Activated naive CD8-positive, alpha-beta T cell treated with anti-CD3 and anti-CD28 coated beads, Interleukin-2, amount 50 U/mL, for 24 hours (primary cell): Measurements from ENCODE around the gene RPA4.
"Not testable (repeated sequence)": the region's sequence is repeated elsewhere in the genome, so short reads cannot be mapped to it uniquely, and the experiment has no call there.

Experiments
- ATAC-seq: fragments of 150-1000 bp; cut with Tn5 transposase; one replicate; pipeline ENCODE4 v1.10.0; 2021
- DNase-seq: peaks from one replicate; pipeline ENCODE4 v3.0.0; 2021
- H3K27ac Mint-ChIP-seq: one replicate; pipeline ENCODE4 v1.8.0; 2021; ENCODE audit warnings: mild to moderate bottlenecking, mixed read lengths
- H3K27me3 Mint-ChIP-seq: one replicate; pipeline ENCODE4 v1.8.0; 2021; ENCODE audit warnings: mixed read lengths
- H3K36me3 Mint-ChIP-seq: one replicate; pipeline ENCODE4 v1.8.0; 2021; ENCODE audit warnings: low read depth, mixed read lengths
- H3K4me1 Mint-ChIP-seq: one replicate; pipeline ENCODE4 v1.8.0; 2021; ENCODE audit warnings: mixed read lengths
- H3K4me3 Mint-ChIP-seq: one replicate; pipeline ENCODE4 v1.8.0; 2021; ENCODE audit warnings: mild to moderate bottlenecking, moderate library complexity, mixed read lengths
- H3K9me3 Mint-ChIP-seq: one replicate; pipeline ENCODE4 v1.8.0; 2021; ENCODE audit warnings: mixed read lengths

The RPA4 gene, protein sequence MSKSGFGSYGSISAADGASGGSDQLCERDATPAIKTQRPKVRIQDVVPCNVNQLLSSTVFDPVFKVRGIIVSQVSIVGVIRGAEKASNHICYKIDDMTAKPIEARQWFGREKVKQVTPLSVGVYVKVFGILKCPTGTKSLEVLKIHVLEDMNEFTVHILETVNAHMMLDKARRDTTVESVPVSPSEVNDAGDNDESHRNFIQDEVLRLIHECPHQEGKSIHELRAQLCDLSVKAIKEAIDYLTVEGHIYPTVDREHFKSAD

DNA sequence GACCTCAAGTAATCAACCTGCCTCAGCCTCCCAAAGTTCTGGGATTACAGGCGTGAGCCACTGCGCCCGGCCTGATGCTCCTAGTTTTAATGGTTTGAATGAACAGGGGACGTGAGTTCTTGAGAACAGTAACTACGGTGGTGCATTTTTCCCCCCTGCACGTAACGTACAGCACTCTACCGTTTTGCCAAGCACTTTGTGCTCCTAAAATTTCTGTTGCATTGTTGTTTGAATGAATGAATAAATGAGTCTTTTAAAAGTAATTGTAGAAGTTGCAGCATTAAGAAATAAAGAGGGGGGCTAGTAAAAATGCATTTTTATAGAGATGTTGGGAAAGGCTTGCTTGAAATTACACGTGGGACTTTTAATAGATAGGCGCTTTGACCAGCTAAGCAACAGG, at the start of gene RPA4:
RPA4 (plus strand) TSS at position 301 of the 400 bp plus-strand sequence. CDS start 403 bp downstream, outside the sequence.
- H3K4me3 Mint-ChIP-seq = no peak within 1 kb of the TSS
- peaks cover 2% of the 10 kb centered on the region for H3K36me3 Mint-ChIP-seq
- H3K9me3 Mint-ChIP-seq = no peaks in the 10 kb centered on the region
- no peaks in the 10 kb centered on the region for H3K27me3 Mint-ChIP-seq
- no peak within 1 kb of the TSS for H3K27ac Mint-ChIP-seq
- no peaks in the 10 kb centered on the region for H3K4me1 Mint-ChIP-seq
- DNase-seq (no peak), ATAC-seq (no peak)

DNA sequence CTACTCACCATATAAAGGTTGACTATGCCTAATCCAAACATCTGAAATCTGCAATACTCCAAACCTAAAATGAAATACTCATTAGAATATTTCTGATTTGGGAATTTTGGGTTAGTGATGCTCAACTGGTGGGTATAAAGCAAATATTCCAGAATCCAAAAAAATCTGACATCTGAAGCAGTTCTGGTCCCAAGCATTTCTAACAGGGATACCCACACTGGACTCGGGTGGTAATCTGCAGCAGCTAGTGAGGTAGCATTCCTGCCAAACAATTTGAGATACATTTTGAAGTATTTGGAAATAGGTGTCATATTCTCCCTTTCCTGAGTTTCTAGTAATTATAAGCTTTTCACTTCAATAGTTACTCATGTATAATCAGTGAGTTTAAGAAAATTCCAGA, 49.6 kb upstream of the RPA4 start:
- DNase-seq = no peak
- no peak overlapping the region for H3K4me3 Mint-ChIP-seq
- no peak for ATAC-seq
- H3K9me3 Mint-ChIP-seq = no peaks in the 10 kb centered on the region
- no peaks in the 10 kb centered on the region for H3K27me3 Mint-ChIP-seq
- no peak overlapping the region for H3K27ac Mint-ChIP-seq
- no peaks in the 10 kb centered on the region for H3K36me3 Mint-ChIP-seq
- H3K4me1 Mint-ChIP-seq = no peaks in the 10 kb centered on the region

DNA sequence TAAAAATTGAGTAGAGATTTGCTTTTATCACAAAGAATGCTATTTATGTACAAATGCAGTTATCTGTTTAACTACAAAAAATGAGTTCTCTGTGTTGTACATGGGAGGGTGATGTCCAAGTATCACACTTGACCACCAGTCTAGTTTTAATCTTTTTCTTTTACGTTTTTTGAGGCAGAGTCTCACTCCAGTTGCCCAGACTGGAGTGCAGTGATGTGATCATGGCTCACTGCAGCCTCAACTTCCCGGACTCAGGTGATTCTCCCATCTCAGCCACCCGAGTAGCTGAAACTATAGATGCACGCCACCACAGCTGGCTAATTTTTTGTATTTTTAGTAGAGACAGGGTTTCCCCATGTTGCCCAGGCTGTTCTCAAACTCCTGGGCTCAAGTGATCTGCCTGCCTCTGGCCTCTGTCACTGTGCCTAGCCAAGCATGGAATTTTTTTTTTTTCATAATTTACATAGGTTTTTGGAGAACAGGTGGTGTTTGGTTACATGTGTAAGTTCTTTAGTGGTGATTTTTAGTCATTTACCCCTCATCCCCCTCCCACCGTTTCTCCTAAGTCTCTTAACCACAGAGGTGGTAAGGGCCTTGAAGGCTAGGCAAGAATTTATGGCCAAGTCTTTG, 47.9 kb upstream of the RPA4 start:
- H3K4me1 Mint-ChIP-seq = no peaks in the 10 kb centered on the region
- ATAC-seq (peak; percentile 28), DNase-seq (no peak)
- H3K27ac Mint-ChIP-seq = no peak overlapping the region
- no peaks in the 10 kb centered on the region for H3K36me3 Mint-ChIP-seq
- no peaks in the 10 kb centered on the region for H3K9me3 Mint-ChIP-seq
- no peak overlapping the region for H3K4me3 Mint-ChIP-seq
- H3K27me3 Mint-ChIP-seq = no peaks in the 10 kb centered on the region

DNA sequence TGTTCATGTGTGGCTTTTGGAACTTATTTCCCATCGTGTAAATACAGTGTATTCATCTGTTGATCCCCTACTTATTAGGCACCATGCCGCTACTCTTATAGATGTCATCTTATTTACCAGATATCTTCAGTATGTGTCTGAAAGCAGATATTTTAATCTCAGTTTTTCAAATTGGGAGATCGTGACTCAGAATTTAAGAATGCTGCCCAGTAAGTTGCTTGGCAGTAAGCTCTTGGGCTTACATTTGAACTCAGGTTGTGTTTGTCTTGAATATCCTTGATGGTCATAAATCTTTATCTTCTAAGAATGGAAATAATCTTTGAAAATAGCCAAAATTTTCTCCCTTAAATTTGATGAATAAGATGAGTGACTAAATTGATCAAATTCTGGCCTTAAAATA, 45.9 kb upstream of the RPA4 start:
- H3K36me3 Mint-ChIP-seq = no peaks in the 10 kb centered on the region
- no peaks in the 10 kb centered on the region for H3K27me3 Mint-ChIP-seq
- H3K9me3 Mint-ChIP-seq = no peaks in the 10 kb centered on the region
- no peak for ATAC-seq
- no peak overlapping the region for H3K4me3 Mint-ChIP-seq
- DNase-seq = no peak
- no peaks in the 10 kb centered on the region for H3K4me1 Mint-ChIP-seq
- H3K27ac Mint-ChIP-seq = no peak overlapping the region

DNA sequence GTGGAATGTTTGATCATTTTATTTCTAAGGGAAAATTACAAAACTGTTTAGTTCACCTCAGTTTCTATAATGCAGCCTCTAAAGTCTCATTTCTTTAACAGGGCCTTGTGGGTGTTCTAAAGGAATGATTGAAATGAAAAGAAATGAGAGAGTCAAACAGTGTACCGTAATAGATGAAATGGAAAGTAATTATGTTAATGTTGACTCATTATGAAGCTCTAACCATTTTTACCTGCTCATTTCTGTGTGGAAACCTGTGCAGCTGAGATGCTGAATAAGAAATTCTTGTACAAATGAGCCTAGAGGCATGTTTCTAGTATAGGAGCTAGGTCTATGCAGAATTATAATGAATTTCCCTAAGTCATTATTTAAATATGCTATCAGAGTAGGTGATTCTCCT, 45.2 kb upstream of the RPA4 start:
- Mint-ChIP-seq H3K36me3 (no peaks in the 10 kb centered on the region), H3K9me3 (no peaks in the 10 kb centered on the region), H3K27ac (no peak overlapping the region), H3K27me3 (no peaks in the 10 kb centered on the region), H3K4me3 (no peak overlapping the region), H3K4me1 (no peaks in the 10 kb centered on the region)
- ATAC-seq (no peak), DNase-seq (no peak)

DNA sequence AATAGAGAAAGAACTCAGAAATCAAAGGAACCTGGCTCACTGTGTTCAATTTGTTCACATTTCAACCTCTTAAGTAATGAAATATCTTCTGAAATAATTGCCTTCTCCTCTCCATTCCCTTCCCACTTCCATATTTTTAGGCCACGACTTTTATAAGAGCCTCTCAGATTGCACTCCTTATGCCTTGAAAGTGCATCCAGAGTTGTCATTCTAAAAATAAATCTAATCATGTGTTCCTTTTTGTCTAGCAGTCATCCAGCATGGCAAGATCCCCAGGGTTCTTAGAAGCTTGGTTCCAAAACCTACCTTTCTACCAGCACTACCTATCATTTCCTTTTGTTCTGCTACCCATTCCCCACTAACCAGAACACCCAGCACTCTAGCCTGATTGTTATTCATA, 42.4 kb upstream of the RPA4 start:
- Mint-ChIP-seq H3K4me1 (no peaks in the 10 kb centered on the region), H3K36me3 (no peaks in the 10 kb centered on the region), H3K9me3 (no peaks in the 10 kb centered on the region), H3K27me3 (no peaks in the 10 kb centered on the region), H3K4me3 (no peak overlapping the region), H3K27ac (no peak overlapping the region)
- ATAC-seq = no peak
- DNase-seq = no peak

DNA sequence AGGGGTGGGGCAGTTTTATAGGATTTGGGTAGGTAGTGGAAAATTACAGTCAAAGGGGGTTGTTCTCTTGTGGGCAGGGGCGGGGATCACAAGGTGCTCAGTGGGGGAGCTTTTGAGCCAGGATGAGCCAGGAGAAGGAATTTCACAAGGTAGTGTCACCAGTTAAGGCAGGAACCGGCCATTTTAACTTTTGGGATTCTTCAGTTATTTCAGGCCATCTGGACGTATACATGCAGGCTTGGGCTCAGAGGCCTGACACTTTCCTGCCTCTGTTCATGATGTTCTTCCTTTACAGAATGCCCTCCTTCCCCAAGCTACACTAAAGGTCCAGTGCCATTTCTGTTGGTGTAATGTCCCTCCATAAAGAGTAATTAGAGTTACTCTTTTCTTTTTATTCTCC, 41.8 kb upstream of the RPA4 start:
- not testable (repeated sequence) for H3K9me3 Mint-ChIP-seq, H3K27me3 Mint-ChIP-seq, H3K27ac Mint-ChIP-seq

DNA sequence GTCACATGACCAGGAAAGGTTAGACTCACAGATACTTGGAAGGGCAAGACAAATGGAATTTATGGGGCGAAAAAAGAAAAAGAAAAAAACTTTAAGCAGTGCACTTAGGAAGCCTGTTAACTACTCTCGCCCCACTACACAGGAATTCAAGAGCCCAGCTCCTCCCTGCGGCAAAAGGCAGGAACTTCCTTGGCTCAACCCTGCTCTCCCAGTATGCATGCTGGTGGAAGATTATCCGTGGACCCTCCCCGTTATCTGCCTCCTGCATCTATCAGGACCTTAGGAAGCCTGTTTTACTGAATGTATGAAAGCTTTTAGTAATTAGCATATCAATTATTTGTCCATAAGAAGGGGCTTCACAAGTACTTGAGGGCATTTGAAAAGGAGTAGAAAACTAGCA, 40.1 kb upstream of the RPA4 start:
- H3K9me3 Mint-ChIP-seq = no peaks in the 10 kb centered on the region
- H3K27ac Mint-ChIP-seq = no peak overlapping the region
- ATAC-seq = no peak
- no peaks in the 10 kb centered on the region for H3K4me1 Mint-ChIP-seq
- DNase-seq = no peak
- H3K36me3 Mint-ChIP-seq = no peaks in the 10 kb centered on the region
- H3K4me3 Mint-ChIP-seq = no peak overlapping the region
- no peaks in the 10 kb centered on the region for H3K27me3 Mint-ChIP-seq

More for the DNA sequence above, 41.8 kb upstream of the RPA4 start:
- not testable (repeated sequence) for H3K36me3 Mint-ChIP-seq, H3K4me1 Mint-ChIP-seq, H3K4me3 Mint-ChIP-seq, ATAC-seq, DNase-seq

DNA sequence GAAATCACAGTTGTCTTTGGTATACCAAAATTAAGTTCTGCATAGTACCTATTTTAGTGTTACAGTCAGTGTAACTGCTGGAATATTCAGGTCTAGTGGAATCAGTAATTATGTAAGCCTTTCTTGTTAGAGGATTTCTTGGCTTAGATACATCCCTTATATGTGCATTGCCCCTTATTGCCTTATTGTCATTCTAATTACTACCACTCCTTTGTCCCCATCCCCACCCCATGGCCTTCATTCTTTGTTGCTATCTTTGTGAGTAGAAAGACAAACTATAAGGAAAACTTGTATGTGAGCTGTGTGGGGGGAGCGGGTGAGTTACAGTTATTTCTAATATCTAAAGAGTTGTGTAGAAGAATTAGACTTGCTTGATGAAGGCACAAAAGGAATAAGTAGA, 36.9 kb upstream of the RPA4 start:
- ATAC-seq = no peak
- no peak overlapping the region for H3K27ac Mint-ChIP-seq
- no peak for DNase-seq
- H3K27me3 Mint-ChIP-seq = no peaks in the 10 kb centered on the region
- H3K9me3 Mint-ChIP-seq = no peaks in the 10 kb centered on the region
- H3K4me3 Mint-ChIP-seq = no peak overlapping the region
- no peaks in the 10 kb centered on the region for H3K36me3 Mint-ChIP-seq
- no peaks in the 10 kb centered on the region for H3K4me1 Mint-ChIP-seq

DNA sequence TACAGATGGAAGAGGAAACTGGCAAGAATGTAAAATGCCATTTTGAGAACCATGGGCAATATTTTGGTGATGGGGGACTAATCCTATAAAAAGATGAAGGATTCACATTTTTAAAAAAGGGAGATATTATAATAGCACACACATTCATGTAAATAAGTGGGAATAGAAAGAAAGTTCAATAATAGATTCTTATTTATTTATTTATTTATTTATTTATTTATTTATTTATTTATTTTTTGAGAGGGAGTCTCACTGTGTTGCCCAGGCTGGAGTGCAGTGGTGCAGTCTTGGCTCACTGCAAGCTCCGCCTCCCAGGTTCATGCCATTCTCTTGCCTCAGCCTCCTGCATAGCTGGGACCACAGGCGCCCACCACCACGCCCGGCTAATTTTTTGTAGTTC, 24.3 kb upstream of the RPA4 start:
- not testable (repeated sequence) for DNase-seq, H3K4me1 Mint-ChIP-seq

DNA sequence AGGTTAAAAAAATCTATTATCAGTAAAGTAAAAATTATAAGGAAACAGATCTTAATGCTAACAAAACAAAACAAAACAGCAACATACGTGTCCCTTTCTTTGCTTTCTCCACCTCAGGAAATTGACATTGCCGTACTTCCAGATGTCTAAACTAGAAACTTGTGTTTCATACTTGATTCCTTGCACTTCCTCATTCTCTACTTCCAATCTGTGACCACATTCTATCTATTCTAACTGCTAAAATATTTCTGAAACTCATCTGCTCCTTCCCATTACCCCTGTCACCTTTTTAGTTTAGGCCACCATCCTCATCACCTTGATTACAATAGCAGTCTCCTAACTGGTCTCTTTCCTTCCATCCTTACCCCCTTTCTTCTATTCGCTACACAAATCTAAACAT, 22.5 kb upstream of the RPA4 start:
- H3K36me3 Mint-ChIP-seq = no peaks in the 10 kb centered on the region
- H3K27me3 Mint-ChIP-seq = no peaks in the 10 kb centered on the region
- no peak for DNase-seq
- H3K4me1 Mint-ChIP-seq = no peaks in the 10 kb centered on the region
- H3K9me3 Mint-ChIP-seq = no peaks in the 10 kb centered on the region
- no peak overlapping the region for H3K27ac Mint-ChIP-seq
- no peak for ATAC-seq
- no peak overlapping the region for H3K4me3 Mint-ChIP-seq

More for the DNA sequence above, 24.3 kb upstream of the RPA4 start:
- H3K27ac Mint-ChIP-seq, H3K9me3 Mint-ChIP-seq, H3K4me3 Mint-ChIP-seq, H3K27me3 Mint-ChIP-seq, H3K36me3 Mint-ChIP-seq, ATAC-seq: not testable (repeated sequence)

DNA sequence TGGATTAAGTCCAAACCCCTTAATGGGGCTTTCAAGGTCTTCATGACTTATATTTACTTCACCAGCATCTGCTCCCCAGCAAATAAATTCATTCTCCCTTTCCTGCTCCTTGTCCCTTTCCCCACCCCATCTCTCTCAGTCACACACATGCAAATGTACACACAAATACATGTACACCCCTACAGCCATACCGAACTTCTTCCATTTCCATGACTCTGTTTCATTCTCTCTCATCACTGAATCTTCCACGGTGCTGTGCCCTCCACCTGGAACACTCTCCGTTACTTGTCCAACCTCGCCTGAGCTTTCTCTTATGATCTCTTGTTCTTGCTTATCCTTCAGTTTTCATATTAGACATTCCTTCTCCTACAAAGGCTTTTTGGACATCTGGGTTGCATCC, 22.0 kb upstream of the RPA4 start:
- Mint-ChIP-seq H3K9me3 (no peaks in the 10 kb centered on the region), H3K36me3 (no peaks in the 10 kb centered on the region), H3K4me1 (no peaks in the 10 kb centered on the region), H3K4me3 (no peak overlapping the region), H3K27me3 (no peaks in the 10 kb centered on the region), H3K27ac (no peak overlapping the region)
- DNase-seq (no peak), ATAC-seq (no peak)

DNA sequence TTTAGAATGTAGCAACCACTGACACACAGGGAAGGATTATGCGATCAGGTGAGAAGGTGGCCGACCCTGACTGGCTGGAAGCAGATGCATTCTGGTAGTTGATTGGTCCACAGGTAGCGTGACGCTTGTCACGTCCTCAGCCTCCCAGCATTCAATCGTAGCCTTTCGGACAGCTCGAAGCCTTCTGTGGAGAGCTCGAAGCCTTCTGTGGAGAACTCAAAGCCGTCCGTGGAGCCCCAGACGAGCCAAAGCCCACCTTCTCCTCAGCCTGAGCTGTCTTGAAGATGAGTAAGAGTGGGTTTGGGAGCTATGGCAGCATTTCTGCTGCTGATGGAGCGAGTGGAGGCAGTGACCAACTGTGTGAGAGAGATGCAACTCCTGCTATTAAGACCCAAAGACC, 319 bp downstream of the RPA4 start:
- H3K27me3 Mint-ChIP-seq = no peaks in the 10 kb centered on the region
- ATAC-seq (no peak), DNase-seq (no peak)
- H3K4me1 Mint-ChIP-seq = no peaks in the 10 kb centered on the region
- peaks cover 2% of the 10 kb centered on the region for H3K36me3 Mint-ChIP-seq
- H3K9me3 Mint-ChIP-seq = no peaks in the 10 kb centered on the region
- no peak overlapping the region for H3K4me3 Mint-ChIP-seq
- H3K27ac Mint-ChIP-seq = no peak overlapping the region

DNA sequence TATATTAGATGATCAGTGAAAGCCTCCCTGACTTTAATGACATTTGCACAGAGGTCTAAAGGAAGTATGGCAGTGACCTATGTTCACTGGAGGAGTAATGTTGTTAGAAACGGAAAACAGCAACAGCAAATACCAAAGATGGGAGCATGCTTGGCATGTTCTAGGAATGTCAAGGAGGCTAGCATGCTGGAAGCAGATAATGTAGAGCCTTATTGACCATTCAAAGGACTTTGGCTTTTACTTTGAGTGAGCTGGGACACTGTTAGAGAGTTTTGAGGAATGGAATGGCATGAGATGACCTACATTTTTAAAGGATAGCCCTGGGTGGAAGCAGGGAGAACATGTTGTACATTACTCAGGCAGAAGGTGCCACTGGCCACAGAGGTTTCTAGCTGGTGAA, 6.0 kb downstream of the RPA4 start:
- no peak for ATAC-seq
- Mint-ChIP-seq H3K27me3 (no peaks in the 10 kb centered on the region), H3K9me3 (no peaks in the 10 kb centered on the region), H3K4me3 (no peak overlapping the region), H3K36me3 (peaks cover 2% of the 10 kb centered on the region), H3K4me1 (no peaks in the 10 kb centered on the region), H3K27ac (no peak overlapping the region)
- DNase-seq = no peak

DNA sequence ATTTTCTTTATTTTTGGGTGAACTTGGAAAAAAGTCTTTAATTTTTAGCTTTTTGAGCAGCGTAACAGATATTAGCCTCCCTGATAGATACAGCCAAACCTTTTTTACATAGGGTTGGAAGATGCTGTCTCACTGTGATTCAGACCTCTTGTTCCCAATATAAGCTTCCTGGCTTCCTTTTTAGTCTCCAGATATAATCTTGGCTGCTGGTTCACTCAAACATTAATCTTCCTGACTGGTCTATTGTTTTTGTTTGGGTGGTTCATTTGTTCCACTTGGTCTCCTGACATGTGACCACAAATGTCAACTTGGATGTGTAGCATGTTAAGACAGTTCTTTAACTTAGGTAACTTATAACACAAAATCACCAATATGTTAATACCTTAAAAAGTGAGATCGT, 23.0 kb downstream of the RPA4 start:
- DNase-seq (no peak), ATAC-seq (no peak)
- H3K4me3 Mint-ChIP-seq = no peak overlapping the region
- no peak overlapping the region for H3K27ac Mint-ChIP-seq
- H3K9me3 Mint-ChIP-seq = no peaks in the 10 kb centered on the region
- no peaks in the 10 kb centered on the region for H3K4me1 Mint-ChIP-seq
- H3K36me3 Mint-ChIP-seq = peaks cover under 1% of the 10 kb centered on the region
- no peaks in the 10 kb centered on the region for H3K27me3 Mint-ChIP-seq
